ENCODE data around the gene SIGLEC7.

DNA sequence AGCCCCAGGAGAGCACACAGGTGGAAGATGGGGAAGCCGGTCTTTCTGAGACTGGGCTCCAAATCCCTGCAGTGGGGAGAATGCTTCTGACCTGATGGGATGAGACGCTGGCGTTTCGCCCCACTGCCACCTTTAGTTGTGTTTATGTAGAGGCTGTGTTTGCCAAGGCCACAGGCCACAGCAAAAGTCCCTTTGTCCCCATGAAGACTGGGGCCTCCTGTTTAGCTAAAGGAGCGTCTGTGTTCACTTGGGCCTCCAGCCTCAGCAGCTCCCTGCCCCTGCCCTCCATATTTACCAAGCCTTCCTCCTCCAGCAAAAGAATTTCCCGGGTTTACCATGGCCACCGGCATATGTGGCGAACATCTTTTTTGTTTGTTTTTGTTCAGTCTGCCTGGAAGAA is 49.0 kb upstream of the SIGLEC7 start:
- TF ChIP-seq POLR2AphosphoS5 (IDR thresholded peaks at IDR 0.05): no peak
- TF ChIP-seq, protein P1, sequence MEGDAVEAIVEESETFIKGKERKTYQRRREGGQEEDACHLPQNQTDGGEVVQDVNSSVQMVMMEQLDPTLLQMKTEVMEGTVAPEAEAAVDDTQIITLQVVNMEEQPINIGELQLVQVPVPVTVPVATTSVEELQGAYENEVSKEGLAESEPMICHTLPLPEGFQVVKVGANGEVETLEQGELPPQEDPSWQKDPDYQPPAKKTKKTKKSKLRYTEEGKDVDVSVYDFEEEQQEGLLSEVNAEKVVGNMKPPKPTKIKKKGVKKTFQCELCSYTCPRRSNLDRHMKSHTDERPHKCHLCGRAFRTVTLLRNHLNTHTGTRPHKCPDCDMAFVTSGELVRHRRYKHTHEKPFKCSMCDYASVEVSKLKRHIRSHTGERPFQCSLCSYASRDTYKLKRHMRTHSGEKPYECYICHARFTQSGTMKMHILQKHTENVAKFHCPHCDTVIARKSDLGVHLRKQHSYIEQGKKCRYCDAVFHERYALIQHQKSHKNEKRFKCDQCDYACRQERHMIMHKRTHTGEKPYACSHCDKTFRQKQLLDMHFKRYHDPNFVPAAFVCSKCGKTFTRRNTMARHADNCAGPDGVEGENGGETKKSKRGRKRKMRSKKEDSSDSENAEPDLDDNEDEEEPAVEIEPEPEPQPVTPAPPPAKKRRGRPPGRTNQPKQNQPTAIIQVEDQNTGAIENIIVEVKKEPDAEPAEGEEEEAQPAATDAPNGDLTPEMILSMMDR (IDR thresholded peaks at IDR 0.05): no peak
